Omental fat pad (tissue), 4 donors: ENCODE results near the gene ZC3H12A. TPM values are rescaled to one million over a fixed set of nuclear protein-coding genes. Genes with fewer than 3 reads are reported as not detected.

Experiments
- ATAC-seq: fragments of 150-250 bp; one replicate; pipeline ENCODE4 v1.9.1; 2016; ENCODE audit warnings: mild to moderate bottlenecking, moderate library complexity; ENCODE audit not compliant: low FRiP score
- DNase-seq: peaks from one replicate; pipeline ENCODE4 v3.0.0-alpha.2; 2019; ENCODE audit warnings: low spot score
- total RNA-seq, 4 donors: library from RNA; depleted of rRNA; stranded (reverse); fragments of >200 nt; gene quantifications; one replicate each; pipeline ENCODE4 v1.1.0, GENCODE V29; 2016
- TF ChIP-seq, protein P1 (sequence below), 3 donors: fragments of 450-650 bp; IDR thresholded peaks; one replicate each; pipeline ENCODE4 v1.5.1; 2016 to 2017; ENCODE audit warnings: antibody characterized with exemption in 3 of 3, mild to moderate bottlenecking in 3 of 3, moderate library complexity in 2 of 3

ZC3H12A gene
- total RNA-seq, 4 donors from 2014 or later = 9.9 to 137 (median 30.4) TPM

DNA sequence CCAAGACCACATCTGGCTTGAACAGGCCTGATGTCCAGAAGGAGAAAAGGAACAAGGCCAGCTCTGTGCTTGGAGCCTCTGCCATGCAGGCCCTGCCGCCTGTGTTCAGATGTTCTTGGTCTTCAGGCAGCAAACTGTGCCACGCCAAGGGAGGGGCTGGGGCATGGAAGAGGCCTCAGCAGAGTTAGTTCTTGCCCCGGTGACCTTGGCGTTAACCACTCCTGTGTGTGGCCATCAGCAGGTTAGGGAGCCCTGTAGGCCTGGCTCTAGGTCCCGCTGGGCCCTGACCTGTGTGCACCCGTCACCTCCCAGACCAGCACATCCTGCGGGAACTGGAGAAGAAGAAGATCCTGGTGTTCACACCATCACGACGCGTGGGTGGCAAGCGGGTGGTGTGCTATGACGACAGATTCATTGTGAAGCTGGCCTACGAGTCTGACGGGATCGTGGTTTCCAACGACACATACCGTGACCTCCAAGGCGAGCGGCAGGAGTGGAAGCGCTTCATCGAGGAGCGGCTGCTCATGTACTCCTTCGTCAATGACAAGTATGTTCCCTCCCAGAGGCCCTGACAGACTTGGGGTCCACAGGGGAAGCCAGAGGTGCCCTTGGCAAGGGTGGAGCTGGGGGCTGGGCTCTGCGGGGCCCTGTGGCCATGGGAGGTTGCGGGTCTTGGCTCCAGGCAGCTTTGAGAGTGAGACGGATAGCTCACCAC is 7.1 kb downstream of the ZC3H12A start:
- TF ChIP-seq, protein P1, sequence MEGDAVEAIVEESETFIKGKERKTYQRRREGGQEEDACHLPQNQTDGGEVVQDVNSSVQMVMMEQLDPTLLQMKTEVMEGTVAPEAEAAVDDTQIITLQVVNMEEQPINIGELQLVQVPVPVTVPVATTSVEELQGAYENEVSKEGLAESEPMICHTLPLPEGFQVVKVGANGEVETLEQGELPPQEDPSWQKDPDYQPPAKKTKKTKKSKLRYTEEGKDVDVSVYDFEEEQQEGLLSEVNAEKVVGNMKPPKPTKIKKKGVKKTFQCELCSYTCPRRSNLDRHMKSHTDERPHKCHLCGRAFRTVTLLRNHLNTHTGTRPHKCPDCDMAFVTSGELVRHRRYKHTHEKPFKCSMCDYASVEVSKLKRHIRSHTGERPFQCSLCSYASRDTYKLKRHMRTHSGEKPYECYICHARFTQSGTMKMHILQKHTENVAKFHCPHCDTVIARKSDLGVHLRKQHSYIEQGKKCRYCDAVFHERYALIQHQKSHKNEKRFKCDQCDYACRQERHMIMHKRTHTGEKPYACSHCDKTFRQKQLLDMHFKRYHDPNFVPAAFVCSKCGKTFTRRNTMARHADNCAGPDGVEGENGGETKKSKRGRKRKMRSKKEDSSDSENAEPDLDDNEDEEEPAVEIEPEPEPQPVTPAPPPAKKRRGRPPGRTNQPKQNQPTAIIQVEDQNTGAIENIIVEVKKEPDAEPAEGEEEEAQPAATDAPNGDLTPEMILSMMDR (IDR thresholded peaks at IDR 0.05) = no peak
- DNase-seq (no peak), ATAC-seq (no peak)

DNA sequence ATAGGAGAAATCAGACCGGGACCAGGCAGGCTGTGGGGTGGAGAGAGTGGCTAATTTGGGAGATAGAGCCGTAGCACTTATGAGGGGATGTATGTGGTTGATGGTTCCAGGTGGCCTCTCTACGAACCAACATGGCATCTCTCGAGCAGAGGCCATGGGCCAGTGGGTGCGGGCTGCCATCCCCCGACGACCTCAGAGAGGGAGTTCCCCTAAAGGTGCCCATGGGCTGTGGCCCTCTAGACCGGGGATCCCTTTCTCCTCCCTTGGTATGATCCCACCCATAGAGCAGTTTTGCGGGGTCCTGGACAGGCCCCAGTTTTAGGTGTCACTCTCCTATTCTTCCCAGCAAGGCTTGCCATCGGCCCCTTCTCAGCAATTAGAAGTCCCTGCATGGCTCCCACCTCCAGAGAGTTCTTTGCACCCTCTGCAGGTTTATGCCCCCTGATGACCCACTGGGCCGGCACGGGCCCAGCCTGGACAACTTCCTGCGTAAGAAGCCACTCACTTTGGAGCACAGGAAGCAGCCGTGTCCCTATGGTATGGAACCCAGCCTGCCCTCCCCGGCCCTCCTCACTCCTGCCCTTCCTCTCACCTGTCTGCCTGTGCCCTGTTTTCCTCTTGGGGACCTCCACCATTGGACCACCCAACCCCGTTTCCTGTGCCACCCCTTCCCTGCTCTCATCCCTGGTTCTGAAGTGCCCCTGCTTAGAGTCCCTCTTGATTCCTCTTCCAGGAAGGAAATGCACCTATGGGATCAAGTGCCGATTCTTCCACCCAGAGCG is 7.8 kb downstream of the ZC3H12A start:
- TF ChIP-seq, protein P1 (IDR thresholded peaks at IDR 0.05) = no peak
- ATAC-seq (no peak), DNase-seq (no peak)

DNA sequence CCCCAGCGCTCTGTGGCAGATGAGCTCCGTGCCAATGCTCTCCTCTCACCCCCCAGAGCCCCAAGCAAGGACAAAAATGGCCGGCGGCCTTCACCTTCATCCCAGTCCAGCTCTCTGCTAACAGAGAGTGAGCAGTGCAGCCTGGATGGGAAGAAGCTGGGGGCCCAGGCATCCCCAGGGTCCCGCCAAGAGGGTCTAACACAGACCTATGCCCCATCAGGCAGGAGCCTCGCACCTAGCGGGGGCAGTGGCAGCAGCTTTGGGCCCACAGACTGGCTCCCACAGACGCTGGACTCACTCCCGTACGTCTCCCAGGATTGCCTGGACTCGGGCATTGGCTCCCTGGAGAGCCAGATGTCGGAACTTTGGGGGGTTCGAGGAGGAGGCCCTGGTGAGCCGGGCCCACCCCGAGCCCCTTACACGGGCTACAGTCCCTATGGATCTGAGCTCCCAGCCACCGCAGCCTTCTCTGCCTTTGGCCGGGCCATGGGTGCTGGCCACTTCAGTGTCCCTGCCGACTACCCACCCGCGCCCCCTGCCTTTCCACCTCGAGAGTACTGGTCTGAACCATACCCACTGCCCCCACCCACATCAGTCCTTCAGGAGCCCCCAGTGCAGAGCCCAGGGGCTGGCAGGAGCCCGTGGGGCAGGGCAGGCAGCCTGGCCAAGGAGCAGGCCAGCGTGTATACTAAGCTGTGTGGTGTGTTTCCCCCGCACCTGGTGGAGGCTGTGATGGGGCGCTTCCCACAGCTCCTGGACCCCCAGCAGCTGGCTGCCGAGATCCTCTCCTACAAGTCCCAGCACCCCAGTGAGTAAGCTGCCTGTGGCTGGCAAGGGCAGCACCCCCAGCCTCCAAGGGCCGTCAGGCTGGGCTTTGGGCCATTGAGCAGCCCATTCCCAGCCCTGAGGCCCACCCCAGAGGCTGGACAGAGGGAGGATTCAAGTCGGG is 8.7 kb downstream of the ZC3H12A start:
- TF ChIP-seq, protein P1 (IDR thresholded peaks at IDR 0.05) = no peak
- ATAC-seq = no peak
- no peak for DNase-seq

DNA sequence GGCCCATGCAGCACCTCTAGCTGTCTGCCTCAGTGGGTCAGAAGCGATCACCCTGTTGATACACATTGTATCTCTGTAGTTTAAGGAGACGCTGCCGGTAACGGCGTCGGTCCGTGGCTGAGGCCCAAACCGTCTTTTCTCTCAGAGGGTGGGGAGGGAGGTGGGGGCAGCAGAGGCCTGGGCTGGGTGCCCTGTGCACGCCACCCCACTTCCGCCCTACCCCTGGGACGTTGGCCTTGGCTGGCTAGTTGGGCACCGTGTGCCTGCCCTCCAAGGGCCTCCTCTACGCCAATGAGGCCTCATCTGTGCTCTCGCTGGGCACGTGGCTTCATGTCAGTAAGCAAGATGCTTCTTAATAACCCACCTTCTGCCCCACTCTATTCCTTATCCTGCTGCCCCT is 9.4 kb downstream of the ZC3H12A start:
- ATAC-seq = no peak
- DNase-seq = no peak

DNA sequence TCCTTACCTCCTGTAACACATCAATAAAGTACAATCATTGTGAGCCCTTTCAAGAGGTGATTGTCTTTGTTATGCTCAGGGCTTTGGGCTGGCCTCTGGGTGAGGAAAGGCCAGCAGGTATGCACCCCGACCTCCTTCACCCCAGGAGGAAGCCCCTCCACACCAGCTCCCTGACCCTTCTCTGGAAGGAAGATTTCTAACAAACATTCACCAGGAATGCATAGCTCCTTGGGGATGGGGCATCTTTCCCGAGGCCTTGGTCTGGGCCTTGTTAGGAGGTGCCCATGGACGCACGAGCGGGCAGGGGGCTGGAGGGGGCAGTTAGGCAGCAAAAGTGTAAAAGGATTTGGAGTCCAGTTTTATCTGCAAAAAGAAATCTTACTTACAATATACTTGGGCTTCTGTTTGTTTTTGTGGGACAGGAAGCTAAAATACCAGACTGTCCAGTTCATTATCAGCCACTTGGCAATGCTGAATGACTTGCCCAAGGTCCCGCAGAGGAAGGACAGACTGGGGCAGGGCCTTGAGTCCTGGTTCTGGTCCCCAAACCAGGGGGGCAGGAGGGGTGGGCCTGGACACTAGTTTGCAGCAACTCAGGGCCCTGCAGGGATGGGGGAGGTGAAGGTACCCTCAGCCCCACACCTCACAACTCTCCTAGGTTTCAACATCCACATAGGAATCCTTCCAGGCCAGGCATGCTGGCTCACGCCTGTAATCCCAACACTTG is 10.1 kb downstream of the ZC3H12A start:
- DNase-seq = no peak
- ATAC-seq = no peak
- TF ChIP-seq, protein P1 (IDR thresholded peaks at IDR 0.05) = no peak

More for the DNA sequence above, 9.4 kb downstream of the ZC3H12A start:
- TF ChIP-seq, protein P1 (IDR thresholded peaks at IDR 0.05) = no peak
